Measurements from ENCODE around the gene POLR3B. TPM values are rescaled to one million over a fixed set of nuclear protein-coding genes. Genes with fewer than 3 reads are reported as not detected.

POLR3B gene
- total and polyA plus RNA-seq, 10 of the 15 experiments (the other 5 are each of a cell fraction or from before 2014, with no cell fraction given) = 2.3 to 10.5 (median 8.0) TPM

DNA sequence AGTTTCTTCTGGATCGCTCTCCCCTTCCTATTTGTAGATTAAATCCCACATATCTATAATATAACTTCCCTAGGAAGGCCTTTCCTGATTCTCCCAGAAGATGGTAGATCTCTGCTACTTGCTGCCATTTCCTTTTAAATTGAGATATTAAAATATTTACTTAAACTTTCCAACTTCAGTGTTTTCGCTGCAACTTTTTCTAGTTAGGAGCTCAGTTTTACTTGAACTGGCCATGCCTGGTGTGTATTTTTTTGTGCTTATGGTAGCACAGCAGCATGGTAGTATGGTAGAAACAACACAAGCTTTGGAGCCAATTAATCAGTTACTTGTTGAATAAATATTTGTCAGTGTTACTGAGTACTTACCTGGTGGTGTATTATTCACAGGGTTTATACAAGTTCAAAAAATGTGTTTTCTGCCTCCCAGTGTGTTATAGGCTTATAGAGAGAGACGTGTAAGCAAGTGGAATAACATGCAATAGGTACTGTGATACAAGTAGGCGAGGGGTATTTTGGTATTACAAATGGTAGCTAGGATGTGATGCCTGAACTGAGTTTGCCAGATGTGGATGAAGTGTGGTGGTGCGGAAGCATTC lies 2.9 kb downstream of the POLR3B start (continued):
- no peak for TF ChIP-seq ZBTB4 (CRISPR knock-in tag; IDR thresholded peaks at IDR 0.05)
- TF ChIP-seq SRF (IDR thresholded peaks at IDR 0.05; ENCODE audit: low read depth in 2 of 2, low read length in 2 of 2) = no peak
- no peak for TF ChIP-seq BCL11A (IDR thresholded peaks at IDR 0.05; ENCODE audit: low read depth, low read length)
- TF ChIP-seq POLR2AphosphoS5 (IDR thresholded peaks at IDR 0.05; ENCODE audit: low read length) = no peak
- no peak for TF ChIP-seq MTA2 (IDR thresholded peaks at IDR 0.05; ENCODE audit: low read depth)
- no peak for TF ChIP-seq NFXL1 (IDR thresholded peaks at IDR 0.05; ENCODE audit: borderline replicate concordance)

- Histone ChIP-seq H3K4me2 (ENCODE audit: control insufficient read depth, insufficient read depth) (no peak overlapping the region), H3K27ac (ENCODE audit: control insufficient read depth, insufficient read depth) (no peak overlapping the region), H3K4me3 (no peak overlapping the region), H3K27me3 (replicated peaks in 1 of 2; ENCODE audit: control insufficient read depth in 2 of 2, insufficient read depth in 2 of 2, low read length in 1 of 2) (no peaks in the 10 kb centered on the region), H3K79me2 (ENCODE audit: control insufficient read depth, insufficient read depth, low read length) (peaks cover 13% of the 10 kb centered on the region), H3K36me3 (ENCODE audit: control insufficient read depth in 2 of 2, insufficient read depth in 2 of 2, low read length in 1 of 2) (no peaks in the 10 kb centered on the region), H3K4me1 (ENCODE audit: control insufficient read depth, insufficient read depth, low read length) (no peaks in the 10 kb centered on the region), H3K9ac (ENCODE audit: control insufficient read depth, insufficient read depth, low read length) (no peak overlapping the region), H3K9me3 (replicated peaks; ENCODE audit: control insufficient read depth, insufficient read depth, low read length) (no peaks in the 10 kb centered on the region), H2AFZ (ENCODE audit: control insufficient read depth, low read depth, low read length) (no peak overlapping the region), H4K20me1 (ENCODE audit: control insufficient read depth, insufficient read depth) (no peaks in the 10 kb centered on the region)
- in situ Hi-C loops (cut with MboI) = no loop called here
- POLR2A ChIA-PET = no interaction called here
- intact Hi-C loops (cut with micrococcal nuclease; ENCODE audit: unreplicated experiment) = no loop called here
- CTCF ChIA-PET = interaction anchor here (0.9 to 1.4 kb wide), 3 partner anchors 556 to 741 kb away, joined by 3 to 4 read pairs (median 3); no protein-coding TSS in a partner anchor
- RAD21 ChIA-PET (ENCODE audit: unreplicated experiment) = no interaction called here
- SMC1A ChIA-PET (ENCODE audit: uncharacterized antibody, unreplicated experiment) = interaction anchor here (1.6 kb wide), 1 partner anchor 478 kb away, joined by 3 read pairs; no protein-coding TSS in a partner anchor
- no peak for ATAC-seq
- 94% methylated on average over 4 of the region's 4 CpGs for WGBS (ENCODE audit: insufficient coverage, insufficient replicate concordance, low lambda C conversion rate, missing lambda C conversion rate)
- no TSS peak for BruUV-seq (replicated peaks)
- no peak for FAIRE-seq
- no peak for DNase-seq (ENCODE audit: low read depth, low spot score)
- TF ChIP-seq ZZZ3 (IDR thresholded peaks at IDR 0.05; ENCODE audit: control insufficient read depth, insufficient read length, low read depth) (no peak), RB1 (IDR thresholded peaks at IDR 0.05; ENCODE audit: borderline replicate concordance) (no peak), SKIL (IDR thresholded peaks at IDR 0.05; ENCODE audit: low read depth, poor library complexity, severe bottlenecking) (no peak), PBX3 (IDR thresholded peaks at IDR 0.05; ENCODE audit: insufficient replicate concordance, low read depth, low read length) (no peak), BACH1 (IDR thresholded peaks at IDR 0.05; ENCODE audit: borderline replicate concordance) (no peak), CTCF (IDR thresholded peaks at IDR 0.05 in 2 of 3, conservative IDR thresholded peaks at IDR 0.05 in 1 of 3; ENCODE audit: control insufficient read depth in 2 of 3, extremely low read depth in 1 of 3, insufficient read depth in 1 of 3, low read depth in 3 of 3, low read length in 3 of 3) (no peak), LARP7 (IDR thresholded peaks at IDR 0.05) (no peak)
These were observed 5.4 kb downstream of the POLR3B start for GRCh38 chr12:106362971-106363370.

All from GM12878 (cell line).